Ramos (cell line): ENCODE data around the gene PBX4.

Experiments
- in situ Hi-C: fragments of 300-500 bp; cut with MboI; formaldehyde crosslinking; loops from one replicate; pipeline ENCODE4 v1.14.3; 2022; ENCODE audit warnings: low sequenced_read_pairs; ENCODE audit not compliant: unreplicated experiment

PBX4 gene

DNA sequence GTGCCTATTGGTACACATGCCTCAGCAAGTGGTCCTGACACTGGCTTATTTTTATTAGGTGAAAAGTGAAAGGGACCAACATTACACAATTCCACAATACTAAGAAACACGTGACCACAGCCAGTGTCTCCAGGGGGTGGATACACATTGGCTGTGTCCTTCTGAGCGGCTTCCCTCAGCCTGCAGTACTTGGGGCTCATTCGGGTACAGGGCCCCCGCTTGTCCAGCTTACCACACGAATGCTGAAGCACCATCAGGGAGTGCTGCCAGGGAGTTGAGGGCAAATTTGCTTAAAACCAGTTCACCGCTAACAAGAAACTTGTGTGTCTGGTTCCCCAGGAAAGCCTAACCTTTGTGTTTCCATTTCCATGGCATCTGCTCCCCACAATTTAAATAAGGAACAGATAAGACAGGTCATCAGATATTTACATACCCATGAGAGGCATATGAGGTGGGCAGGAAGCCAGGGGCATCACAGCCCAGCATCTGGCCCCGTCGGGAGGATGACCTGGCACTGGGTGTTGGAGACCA lies 23.3 kb downstream of the PBX4 start:
- in situ Hi-C loops, result no loop called here

DNA sequence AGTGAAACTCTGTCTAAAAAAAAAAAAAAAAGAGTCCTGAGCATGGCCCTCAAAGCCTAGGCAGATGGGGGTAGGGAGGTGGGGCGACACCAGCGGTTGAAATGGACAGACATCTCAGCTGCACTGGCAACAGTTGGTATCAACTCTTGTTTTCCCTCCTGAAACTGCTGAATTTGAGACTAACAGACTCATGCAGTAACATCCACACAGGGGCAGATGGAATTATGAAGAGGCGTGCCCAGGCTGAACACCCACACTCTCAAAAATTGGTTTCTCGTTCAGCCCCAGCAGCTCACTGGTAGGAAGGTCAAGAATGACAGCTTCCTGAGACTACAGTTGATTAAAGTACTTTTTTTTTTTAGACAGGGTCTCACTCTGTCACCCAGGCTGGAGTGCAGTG lies 24.1 kb downstream of the PBX4 start:
- in situ Hi-C loops, result no loop called here

DNA sequence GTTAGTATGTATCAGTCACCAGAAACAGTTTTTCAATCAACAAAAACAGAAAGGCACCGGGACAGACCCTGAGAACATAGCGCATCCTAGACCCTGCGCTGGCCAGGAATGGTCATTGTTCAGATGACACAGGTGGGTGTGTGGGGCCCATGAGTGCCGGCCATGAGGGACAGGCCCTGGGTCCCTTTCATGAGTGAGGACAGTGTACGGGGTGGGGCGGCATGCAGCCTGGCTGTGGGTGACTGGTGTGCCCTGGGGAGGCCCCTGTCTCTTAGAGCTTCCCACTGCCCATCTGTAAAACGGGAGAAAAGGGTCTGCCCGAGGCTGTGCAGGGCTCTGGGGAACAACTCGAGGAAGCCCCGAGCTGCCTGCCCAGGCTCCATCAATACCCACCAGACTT lies 25.8 kb downstream of the PBX4 start:
- in situ Hi-C loops, result no loop called here

DNA sequence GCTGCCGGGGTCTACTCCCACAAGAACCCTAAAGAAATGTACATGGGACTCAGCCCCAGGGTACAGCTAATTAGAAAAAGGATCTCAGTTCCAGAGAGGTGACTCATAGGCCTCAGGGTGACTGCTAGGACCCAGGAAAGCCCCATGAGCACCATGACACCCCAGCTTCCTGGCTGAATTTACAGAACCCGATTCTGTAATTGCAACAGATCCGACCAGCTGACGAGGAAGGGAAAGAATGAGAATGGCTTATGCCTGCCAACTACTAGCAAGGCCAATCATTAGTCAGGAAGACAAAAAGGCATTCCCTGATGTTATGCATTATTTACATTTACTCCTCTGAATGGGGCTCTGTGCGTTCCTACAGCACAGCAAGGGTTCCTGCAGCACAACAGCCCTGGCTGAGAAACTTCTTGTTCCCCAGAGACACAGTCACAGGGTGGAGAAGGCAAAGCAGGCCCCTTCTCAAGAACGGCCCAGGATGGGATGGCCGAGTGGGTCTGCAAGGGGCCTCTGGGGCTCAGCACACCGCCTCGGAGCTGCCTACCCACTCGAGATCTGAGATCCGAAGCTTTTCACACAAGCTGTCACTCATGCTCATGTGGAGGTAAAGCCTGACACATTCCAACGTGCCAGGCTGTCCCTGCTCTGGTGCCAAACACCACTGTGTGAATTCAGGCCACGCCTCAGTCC lies 27.2 kb downstream of the PBX4 start:
- in situ Hi-C loops, result no loop called here

DNA sequence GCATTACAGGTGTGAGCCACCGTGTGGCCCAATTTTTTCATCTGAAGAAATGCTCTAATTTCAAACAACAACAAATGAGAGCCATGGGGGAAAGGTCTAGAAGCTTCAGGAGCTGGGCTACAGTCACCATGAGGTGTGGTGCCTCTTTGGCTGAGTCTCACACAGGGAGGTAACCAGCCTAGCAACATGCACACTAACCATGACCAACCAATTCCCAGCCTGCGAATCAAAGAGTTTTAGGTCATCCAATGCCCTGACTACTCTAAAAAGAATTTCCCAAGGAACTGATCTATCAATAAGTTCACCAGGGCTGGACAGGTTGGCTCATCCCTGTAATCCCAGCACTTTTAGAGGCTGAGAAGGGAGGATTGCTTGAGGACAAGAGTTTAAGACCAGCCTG lies 29.9 kb downstream of the PBX4 start:
- in situ Hi-C loops, result no loop called here

DNA sequence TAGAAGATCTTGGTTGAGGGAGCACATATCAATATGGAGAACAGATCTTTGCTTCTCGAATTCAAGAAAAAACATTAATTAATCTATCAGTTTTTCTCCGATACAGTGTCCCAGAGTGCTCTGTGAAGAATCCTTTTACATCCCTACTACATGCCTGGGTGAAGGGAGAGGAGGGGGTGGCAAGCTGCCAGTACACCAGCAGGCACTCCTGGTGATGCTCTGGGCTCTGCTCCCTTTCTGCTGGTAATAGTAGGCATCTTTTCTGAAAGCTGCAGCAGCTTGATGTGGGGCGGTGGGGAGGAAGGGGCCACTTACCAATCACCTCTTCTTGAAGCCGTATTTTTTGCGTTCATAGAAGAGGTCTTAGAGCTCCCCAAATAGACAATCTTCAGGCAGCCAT lies 30.7 kb downstream of the PBX4 start:
- in situ Hi-C loops, result no loop called here

DNA sequence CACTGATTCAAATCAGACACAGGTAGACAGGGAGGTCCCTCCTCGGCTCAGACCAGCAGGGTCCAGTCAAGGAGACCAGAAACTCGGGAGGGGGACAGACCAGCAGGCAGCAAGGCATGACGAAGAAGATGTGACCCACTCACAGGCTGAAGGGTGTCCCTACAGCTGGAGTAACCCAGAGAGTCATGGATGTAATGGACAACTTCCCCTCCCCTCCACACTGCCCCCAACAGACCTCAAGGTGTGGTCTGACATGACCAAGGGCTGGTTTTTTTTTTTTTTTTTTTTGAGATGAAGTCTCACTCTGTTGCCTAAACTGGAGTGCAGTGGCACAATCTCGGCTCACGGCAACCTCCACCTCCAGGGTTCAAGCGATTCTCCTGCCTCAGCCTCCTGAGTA lies 34.1 kb downstream of the PBX4 start:
- in situ Hi-C loops, result no loop called here

DNA sequence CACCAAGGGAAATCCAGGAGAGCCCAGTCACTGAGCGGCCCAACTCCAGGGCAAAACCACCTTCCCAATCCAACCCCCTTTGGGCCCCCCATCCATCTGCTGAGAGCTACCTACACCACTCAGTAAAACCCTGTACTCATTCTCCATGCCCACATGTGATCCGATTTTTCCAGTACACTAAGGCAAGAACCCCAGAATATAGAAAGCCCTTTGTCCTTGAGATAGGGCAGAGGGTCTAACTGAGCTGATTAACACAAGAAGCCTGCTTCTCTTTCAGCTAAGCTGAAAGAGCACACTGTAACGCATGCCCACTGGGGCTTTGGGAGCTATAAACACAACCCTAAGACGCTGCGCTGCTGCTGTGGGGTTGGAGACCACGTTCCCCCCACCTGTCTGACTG lies 36.0 kb downstream of the PBX4 start:
- in situ Hi-C loops, result no loop called here

DNA sequence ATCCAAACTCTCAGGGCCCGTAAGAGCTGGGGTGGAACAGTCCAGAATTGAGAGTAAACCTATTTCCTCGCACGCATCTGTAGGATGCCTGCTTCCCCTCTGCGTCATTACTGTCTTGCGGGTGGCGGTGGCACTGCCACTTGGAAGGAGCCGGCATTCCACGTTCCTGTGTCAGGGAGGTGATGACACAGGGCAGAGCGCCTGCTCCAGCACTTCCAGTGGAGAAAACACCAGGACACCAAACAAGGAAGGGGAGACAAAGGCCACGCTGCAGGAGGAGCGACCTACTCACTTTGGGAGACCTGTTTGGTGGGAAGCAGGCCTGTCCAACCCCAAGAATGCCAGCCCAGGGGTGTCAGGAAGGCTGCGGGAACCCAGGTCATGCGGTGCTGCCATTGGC lies 37.1 kb downstream of the PBX4 start:
- in situ Hi-C loops, result no loop called here

DNA sequence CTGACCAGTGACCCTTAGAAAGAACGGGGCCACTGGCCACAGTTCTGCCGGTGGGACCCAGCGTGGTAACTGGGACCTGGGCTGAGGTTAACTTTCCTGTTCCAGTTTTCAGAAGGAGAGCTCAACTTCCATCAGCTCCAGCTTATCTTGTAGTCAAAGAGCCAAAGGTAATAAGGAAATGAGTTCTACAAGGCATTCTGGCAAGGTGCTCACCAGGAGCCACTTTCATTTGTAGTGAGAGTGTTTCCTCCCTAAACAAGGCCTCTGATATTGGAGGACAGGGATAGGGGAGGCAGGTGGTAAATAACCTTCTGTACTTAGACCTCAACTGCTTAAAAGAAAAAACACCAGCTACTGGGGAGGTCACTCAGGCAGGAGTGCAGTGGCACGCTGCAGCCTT lies 38.1 kb downstream of the PBX4 start:
- in situ Hi-C loops, result no loop called here

DNA sequence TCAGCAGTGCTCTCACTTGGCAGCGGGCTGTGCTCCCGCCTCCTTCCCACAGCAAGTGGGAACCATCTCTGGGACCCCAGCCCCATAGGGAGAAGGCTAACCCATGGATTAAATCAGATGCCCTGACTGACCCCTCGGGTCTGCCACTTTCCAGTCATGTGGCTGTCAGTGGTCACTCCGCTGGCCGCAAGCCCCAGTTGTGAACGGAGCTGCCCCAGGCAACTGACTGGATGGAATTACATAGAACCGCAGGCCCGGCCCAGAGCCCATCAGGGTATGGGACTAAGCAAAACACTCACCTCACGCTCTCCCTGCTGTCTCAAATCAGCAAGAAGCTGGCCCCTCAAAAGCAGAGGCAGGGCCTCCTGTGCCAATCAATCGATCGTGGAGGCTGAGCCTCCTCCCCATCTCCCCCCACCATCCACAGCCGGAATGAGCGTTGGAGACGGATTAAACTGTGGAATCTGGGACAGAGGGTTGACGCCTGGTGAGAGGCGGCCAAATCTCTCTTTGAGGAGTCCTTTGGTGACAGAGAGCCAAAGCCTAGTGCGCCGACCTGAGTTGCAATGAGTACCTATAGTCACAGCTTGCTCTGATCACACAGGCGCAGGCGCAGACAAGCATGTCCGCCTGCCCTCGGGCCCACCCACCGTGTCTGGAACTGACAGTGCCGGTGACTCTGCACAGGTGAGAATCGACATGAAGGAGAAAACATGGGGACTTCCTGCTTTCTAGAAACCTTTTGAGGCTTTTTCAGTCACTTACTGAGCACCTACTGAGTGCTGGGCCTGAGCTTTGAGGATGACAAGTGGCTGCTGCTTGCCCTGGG lies 38.7 kb downstream of the PBX4 start:
- in situ Hi-C loops, result no loop called here

DNA sequence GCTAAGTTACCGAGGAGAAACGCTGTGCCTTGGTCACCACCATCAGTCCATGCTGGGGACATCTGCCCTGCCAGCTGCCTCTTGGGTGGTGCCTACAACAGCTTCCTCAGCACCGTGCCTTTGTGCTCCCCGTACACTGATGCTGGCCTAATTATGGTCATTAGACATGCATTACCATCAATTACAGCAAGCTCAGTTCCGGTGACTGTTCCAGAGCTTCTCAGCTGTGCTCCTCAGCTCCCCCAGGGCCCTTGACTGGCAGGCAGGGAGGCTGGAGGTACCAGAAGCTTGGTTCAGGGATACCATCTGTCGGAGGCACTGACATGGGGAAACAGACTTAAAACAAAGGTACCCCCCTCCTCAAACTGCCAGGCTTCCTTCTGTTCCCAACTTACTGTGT lies 40.2 kb downstream of the PBX4 start:
- in situ Hi-C loops, result no loop called here

DNA sequence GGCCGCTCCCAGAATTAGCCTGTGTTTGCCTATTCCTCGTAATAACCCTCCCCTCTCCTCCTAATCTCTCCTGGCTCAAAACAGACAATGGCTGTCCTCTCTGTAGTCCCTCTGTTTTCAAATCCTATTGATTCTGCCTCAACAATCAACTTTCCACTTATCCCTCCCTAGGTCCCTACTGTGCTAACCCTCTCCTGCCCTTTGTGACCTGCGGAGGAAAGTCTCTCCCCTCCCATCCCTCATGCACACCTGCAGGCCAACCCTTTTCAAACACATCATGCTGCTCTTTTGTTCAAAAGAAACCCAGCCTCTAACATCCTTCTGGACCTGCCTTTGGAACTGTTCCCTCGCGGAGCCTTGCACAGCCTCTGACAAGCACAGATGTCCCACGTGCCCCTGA lies 43.1 kb downstream of the PBX4 start:
- in situ Hi-C loops, result no loop called here

DNA sequence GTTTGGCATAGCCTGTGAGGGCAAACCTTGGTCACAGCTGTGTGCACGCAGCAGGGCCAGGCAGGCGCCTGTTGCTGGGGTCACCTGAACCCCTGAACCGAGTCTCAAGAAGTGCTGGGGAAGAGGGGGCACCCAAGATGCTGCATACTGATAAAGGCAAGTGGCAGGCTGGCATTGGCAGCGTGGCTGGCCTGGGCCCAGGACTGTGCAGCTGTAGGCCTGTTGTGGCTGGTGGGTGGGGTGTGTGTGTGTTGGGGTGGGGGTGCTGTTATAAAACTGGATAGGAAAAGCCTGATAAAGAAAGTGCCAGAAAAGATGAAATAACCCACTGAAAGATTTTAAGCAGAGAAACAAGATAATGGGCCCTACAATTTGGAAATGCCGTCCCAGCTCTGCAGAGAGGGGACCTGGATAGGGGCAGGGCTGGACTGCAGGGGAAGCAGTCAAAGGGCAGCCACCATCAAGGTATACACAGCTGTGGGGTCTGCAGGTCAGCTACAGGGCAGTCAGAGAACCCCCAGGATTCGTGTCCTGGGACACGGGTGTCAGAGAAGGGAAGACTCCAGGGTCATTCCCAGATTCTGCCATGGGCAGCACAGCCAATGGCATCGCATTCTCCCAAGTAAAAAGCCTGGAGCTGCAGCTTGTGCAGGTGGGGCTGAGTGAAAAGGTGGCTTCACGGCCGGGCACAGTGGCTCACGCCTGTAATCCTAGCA lies 47.3 kb downstream of the PBX4 start:
- in situ Hi-C loops, result no loop called here

DNA sequence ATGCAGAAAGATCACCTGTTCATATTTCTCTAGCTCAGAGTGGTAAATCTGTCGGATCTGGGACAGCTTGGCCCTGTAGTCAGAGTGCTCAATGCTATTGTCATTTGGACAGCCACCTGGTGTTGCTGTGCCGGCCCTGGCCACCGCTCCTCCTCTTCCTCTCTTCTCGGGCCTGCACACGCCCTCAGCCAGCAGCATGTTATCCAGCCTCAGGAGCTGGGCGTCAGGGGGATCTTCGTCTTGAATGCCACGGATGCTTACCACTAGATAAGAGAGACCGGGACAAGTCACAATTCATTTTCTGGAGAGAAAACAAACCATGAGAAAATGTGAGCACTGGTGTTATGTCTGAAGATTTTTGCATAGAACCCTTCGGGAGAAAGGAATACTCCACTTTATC lies 47.9 kb downstream of the PBX4 start:
- in situ Hi-C loops, result no loop called here

DNA sequence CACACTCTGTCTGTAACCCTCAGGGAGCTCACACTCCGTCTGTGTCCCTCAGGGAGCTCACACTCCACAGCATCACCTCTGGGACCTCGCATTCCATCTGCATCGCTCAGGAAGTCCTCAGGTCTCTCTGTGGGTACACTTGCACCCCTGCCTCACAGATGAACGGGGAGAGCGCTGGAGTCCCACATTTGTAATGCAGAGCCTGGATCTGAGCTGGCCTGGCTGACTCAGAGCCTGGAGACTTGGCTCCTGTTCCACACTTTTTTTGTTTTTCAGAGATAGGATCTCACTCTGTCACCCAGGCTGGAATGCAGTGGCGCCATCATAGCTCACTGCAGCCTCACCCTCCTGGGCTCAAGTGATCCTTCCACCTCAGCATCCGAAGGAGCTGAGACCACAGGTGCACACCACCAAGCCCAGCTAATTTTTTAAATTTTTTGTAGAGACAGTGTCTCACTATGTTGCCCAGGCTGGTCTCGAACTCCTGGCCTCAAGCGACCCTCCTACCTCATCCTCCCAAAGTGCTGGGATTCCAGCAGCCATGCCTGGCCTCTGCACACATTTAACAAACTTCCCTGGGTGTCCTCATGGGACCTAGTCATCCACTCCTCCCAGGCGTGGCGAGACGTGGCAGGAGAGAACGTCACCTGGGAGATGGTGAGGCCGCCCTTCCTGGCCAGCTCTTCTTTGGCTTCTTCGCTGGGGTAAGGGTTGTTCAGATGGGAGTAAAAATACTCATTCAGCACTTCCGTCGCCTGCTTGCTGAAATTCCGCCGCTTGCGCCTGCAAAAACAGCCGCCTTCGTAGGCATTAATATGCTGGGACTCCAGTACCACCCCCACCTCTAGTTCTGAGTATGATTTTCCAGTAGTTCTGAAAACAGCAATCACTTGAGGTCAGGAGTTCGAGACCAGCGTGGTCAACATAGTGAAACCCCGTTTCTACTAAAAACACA lies 49.4 kb downstream of the PBX4 start:
- in situ Hi-C loops, result no loop called here

DNA sequence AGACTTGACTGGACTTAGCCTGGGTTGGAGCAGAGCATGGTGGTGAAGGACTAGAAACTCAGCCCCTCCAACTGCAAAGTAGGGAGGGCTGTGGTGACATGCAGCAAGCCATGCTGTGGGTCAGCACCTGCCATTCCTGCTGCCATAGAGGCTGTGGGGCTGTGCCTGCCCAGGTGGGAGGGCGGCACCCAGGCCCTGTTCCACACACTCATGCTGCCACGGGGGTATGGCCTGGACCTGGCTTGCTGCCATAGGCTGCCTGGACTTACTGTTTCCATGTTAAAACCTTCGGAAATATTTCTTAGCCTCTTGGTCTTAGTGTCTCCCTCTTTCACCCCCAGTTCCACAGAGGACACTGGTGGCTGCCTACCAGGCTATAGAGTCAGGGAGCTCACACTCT lies 51.1 kb downstream of the PBX4 start:
- in situ Hi-C loops, result no loop called here

DNA sequence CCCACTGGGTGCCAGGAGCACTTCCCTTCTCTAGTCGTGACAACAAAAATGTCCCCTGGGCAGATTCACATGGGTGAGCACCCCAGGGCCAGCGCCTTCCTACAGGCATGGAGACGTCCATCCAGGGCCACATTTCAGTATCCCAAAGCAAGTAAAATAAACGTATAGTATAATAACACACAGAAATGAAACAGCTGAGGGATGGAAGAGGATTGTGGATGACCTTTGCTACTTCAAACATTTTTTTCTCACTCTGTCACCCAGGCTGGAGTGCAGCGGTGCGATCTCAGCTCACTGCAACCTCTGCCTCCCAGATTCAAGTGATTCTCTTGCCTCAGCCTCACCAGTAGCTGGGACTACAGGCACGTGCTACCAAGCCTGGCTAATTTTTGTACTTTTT lies 52.2 kb downstream of the PBX4 start:
- in situ Hi-C loops, result no loop called here

DNA sequence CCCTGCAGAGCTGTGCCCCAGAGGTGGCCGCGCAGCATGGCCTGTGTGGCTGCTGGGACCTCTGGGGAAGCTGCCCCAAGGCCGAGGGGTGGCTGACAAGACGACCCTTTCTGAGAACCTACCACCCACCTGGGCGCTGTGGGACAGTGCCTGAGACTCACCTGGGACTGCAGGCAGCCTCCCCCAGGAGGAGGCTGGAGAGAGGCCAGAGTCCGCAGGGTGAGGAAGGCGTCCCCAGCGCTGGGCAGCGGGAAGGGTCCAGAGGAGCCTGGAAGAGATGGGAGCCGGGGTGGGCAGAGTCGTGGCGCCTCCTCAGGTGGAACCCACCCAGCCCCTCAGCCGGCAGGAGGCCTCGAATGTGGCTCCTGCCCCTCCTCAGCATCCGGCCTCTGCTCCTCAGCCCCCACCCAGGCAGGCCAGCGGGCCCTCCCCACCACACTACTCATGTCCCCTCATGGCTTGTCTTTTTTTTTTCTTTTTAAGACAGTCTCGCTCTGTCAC lies 55.1 kb downstream of the PBX4 start:
- in situ Hi-C loops, result no loop called here
